GM12878 (cell line): ENCODE measurements around the gene SUPT4H1.

Experiments
- CREB1 ChIP-seq: IDR thresholded peaks from 2 replicates; pipeline ENCODE4 v1.6.1; 2012; ENCODE audit warnings: low read depth, mild to moderate bottlenecking, inconsistent platforms
- NFYB ChIP-seq: IDR thresholded peaks from 2 replicates; pipeline ENCODE4 v1.6.1; 2011; ENCODE audit warnings: low read depth, mild to moderate bottlenecking, low read length, improper control_type of control experiment, moderate library complexity; ENCODE audit not compliant: insufficient read depth
- NRF1 ChIP-seq: conservative IDR thresholded peaks from 2 replicates; pipeline ENCODE4 v1.6.1; 2011; ENCODE audit warnings: mild to moderate bottlenecking, low read depth, low read length, improper control_type of control experiment
- POLR2A ChIP-seq: IDR thresholded peaks from 2 replicates; pipeline ENCODE4 v1.6.1; 2011; ENCODE audit warnings: low read depth, mild to moderate bottlenecking, low read length
- RFX5 ChIP-seq: IDR thresholded peaks from 2 replicates; pipeline ENCODE4 v1.6.1; 2011; ENCODE audit warnings: low read depth, low read length, improper control_type of control experiment
- TAF1 ChIP-seq: IDR thresholded peaks from 2 replicates; pipeline ENCODE4 v1.6.1; 2011; ENCODE audit warnings: mild to moderate bottlenecking, low read depth, low read length, borderline replicate concordance

- no peak for TF ChIP-seq RFX5
- no peak for TF ChIP-seq NRF1
- TF ChIP-seq POLR2A: no peak
- no peak for TF ChIP-seq CREB1
- no peak for TF ChIP-seq NFYB
- TF ChIP-seq TAF1: no peak
Observed at GRCh38 chr17:58377661-58378060, 25.7 kb upstream of the SUPT4H1 start.
